Measurements from ENCODE around the gene NPW.

NPW gene

DNA sequence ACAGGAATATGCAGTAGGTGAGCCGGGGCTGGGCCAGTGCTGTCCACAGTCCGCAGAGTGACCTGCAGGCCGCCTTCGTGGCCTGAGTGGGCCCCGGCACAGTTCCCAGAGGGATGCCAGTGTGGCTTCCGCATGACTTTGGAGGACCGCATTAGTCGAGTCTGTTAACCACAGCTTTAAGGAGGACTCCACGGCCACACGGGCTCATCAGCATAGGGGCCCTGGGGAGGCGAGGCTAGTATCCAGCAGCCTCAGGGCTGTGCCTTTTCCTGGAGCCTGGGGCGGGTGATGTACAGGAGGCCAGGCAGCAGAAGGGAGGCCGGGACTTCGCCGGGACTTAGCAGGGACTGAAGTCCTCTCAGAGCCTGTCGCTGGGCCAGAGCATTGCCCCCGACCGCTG lies 41.4 kb downstream of the NPW start:
- in situ Hi-C loops (cut with HindIII; ENCODE audit: low pct_unique_long_range_greater_than_20kb, low sequenced_read_pairs): no loop called here
- TF ChIP-seq JUND (IDR thresholded peaks at IDR 0.05; ENCODE audit: low read depth): no peak
- no peak for DNase-seq (ENCODE audit: low read depth in 1 of 2, low spot score in 1 of 2)

DNA sequence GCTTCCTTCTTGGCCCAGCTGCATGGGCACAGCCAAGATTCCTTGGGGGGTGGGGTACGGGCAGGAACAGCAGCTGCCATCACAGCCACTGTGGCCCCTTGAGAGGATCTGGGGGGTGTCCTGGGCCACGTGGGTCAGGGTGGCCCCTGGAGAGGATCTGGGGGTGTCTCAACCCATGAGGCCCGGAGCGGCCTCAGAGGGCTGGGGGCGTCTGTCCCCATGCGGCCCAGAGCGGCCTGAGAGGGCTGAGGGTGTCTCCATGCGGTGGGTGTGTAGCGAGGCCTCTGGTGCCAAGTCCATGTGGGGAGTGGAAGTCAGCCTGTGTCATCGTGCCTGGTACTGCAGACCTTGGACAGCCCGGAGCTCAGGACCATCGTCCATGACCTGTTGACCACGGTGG lies 41.9 kb downstream of the NPW start:
- in situ Hi-C loops (cut with HindIII; ENCODE audit: low pct_unique_long_range_greater_than_20kb, low sequenced_read_pairs): no loop called here
- TF ChIP-seq JUND (IDR thresholded peaks at IDR 0.05; ENCODE audit: low read depth): no peak
- no peak for DNase-seq (ENCODE audit: low read depth in 1 of 2, low spot score in 1 of 2)

DNA sequence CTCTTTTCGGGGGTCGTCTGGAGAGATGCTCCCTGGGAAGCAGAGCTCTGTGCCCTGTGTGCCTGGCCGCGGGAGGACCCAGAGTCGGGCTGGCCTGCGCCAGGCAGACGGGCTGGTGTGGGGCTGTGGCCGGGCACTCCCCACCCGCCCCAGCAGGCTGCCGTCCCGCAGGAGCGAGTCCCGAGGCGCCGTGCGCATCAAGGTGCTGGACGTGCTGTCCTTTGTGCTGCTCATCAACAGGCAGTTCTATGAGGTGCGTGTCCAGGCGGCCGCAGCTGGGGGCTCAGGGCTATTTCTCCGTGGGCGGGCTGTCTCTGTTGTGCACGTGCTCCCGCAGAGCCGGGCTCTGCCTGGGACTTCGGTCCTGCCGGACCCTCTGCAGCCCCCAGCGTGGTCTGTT lies 43.2 kb downstream of the NPW start:
- DNase-seq (ENCODE audit: low read depth in 1 of 2, low spot score in 1 of 2): no peak
- in situ Hi-C loops (cut with HindIII; ENCODE audit: low pct_unique_long_range_greater_than_20kb, low sequenced_read_pairs): no loop called here
- TF ChIP-seq JUND (IDR thresholded peaks at IDR 0.05; ENCODE audit: low read depth): no peak

DNA sequence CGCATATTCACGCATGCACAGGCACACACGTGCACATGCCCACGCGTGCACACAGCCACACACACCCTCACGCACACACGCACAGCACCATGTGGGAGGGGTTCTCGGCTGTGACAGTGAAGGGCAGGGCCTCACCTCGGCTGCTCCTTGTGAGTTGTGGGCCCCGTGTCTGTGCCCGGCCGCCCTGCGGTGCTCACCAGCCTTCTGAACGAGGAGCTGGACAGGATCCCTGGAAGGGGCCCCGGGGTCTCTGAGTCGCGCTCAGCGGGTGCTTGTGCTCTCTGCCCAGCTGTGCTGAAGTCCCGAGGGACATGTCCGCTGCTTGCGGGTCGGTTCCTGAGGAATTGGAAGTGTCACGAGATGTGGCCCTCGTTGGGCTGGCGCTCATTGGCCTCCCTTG lies 44.3 kb downstream of the NPW start:
- no peak for TF ChIP-seq JUND (IDR thresholded peaks at IDR 0.05; ENCODE audit: low read depth)
- no peak for DNase-seq (ENCODE audit: low read depth in 1 of 2, low spot score in 1 of 2)
- in situ Hi-C loops (cut with HindIII; ENCODE audit: low pct_unique_long_range_greater_than_20kb, low sequenced_read_pairs): no loop called here

DNA sequence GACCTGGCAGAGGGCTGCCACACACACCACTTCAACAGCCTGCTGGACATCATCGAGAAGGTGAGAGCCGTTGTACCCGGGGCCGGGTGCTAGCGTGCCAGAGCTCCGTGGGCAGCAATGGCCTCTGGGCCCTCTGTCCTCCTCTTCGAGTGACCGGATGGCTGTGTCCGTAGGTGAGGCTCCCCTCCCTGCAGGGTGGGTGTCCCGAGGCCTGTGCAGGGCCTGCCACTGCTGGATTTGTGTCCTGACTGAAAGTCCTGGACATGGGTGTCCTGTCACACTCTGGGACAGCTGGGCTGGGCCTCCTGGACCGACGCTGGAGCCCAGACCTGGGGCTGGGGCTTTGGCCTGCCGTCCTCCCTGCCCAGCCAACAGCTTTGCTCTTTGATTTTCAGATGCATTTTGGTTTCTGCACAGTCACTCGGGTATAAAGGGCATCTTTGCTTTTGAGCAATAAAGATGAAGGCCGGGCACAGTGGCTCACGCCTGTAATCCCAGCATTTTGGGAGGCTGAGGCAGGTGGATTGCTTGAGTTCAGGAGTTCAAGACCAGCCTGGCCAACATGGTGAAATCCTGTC lies 44.9 kb downstream of the NPW start:
- no peak for TF ChIP-seq JUND (IDR thresholded peaks at IDR 0.05; ENCODE audit: low read depth)
- DNase-seq (ENCODE audit: low read depth in 1 of 2, low spot score in 1 of 2): no peak
- in situ Hi-C loops (cut with HindIII; ENCODE audit: low pct_unique_long_range_greater_than_20kb, low sequenced_read_pairs): no loop called here

DNA sequence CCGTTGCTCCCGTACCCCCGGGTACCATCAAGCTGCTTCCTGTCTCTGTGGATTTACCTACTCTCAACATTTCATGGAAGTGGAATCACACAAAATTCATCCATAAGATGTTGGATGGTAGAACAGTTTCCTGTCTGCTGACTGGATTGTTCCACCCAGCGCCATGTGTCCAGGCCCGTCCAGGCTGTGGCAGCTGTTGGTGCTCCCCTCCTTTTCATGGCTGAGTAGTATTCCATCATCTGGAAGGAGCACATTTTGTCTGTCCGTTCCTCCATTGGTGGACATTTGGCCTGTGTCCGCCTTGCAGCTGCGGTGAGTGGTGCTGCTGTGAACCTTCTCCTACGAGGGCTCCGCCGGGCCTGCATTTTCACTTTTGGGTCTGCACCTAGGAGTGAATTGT lies 46.6 kb downstream of the NPW start:
- in situ Hi-C loops (cut with HindIII; ENCODE audit: low pct_unique_long_range_greater_than_20kb, low sequenced_read_pairs): no loop called here
- TF ChIP-seq JUND (IDR thresholded peaks at IDR 0.05; ENCODE audit: low read depth): no peak
- DNase-seq (ENCODE audit: low read depth in 1 of 2, low spot score in 1 of 2): no peak
